AG04450 (cell line): ENCODE measurements around the gene RBFOX2. TPM values are rescaled to one million over a fixed set of nuclear protein-coding genes. Genes with fewer than 3 reads are reported as not detected.

Experiments
- CTCF ChIA-PET: fragments of 300-600, 350-600 bp; formaldehyde crosslinking; extraction: SDS; loops from one replicate; lab custom pipeline; 2022; ENCODE audit warnings: antibody characterized with exemption, inconsistent platforms; lab: Charles Lee
- POLR2A ChIA-PET: fragments of 350-600 bp; formaldehyde crosslinking; extraction: SDS; loops from one replicate; lab custom pipeline; 2021; ENCODE audit warnings: antibody characterized with exemption, inconsistent platforms; lab: Yijun Ruan, JAX
- DNase-seq: peaks from one replicate; pipeline ENCODE4 v3.0.0-alpha.2; 2011; ENCODE audit warnings: low read depth, low spot score
- H3K27ac ChIP-seq: one replicate; pipeline ENCODE4 v1.5.1; 2012; ENCODE audit warnings: low read depth, low read length, control low read depth
- H3K27me3 ChIP-seq: one replicate; pipeline ENCODE4 v1.6.0; 2012; ENCODE audit warnings: low read length; ENCODE audit not compliant: control insufficient read depth, insufficient read depth
- H3K4me3 ChIP-seq: 2 replicates; pipeline ENCODE4 v1.5.1; 2011; ENCODE audit warnings: mild to moderate bottlenecking, low read depth, low read length, control low read depth
- H3K9me3 ChIP-seq: 2 replicates; pipeline ENCODE4 v1.5.1; 2012; ENCODE audit warnings: low read length; ENCODE audit not compliant: control insufficient read depth, insufficient read depth
- CTCF ChIP-seq: IDR thresholded peaks from 2 replicates; pipeline ENCODE4 v1.5.1; 2011; ENCODE audit warnings: low read depth, low read length, control low read depth, inconsistent platforms
- polyA plus RNA-seq: library from polyadenylated mRNA; depleted of rRNA; stranded (reverse); fragments of >200 nt; gene quantifications from 2 replicates; pipeline ENCODE4 v1.2.3, GENCODE V29; 2011

Gene RBFOX2
- polyA plus RNA-seq, 1 experiment, result 288 TPM

GRCh38 chr22:35777335-35777975 lies 251.2 kb downstream of the RBFOX2 start:
- TF ChIP-seq CTCF, result no peak
- Histone ChIP-seq H3K27ac (no peak overlapping the region), H3K27me3 (no peaks in the 10 kb centered on the region), H3K9me3 (no peaks in the 10 kb centered on the region), H3K4me3 (no peak overlapping the region)
- ChIA-PET POLR2A (no interaction called here), CTCF (interaction anchor here (0.9 kb wide), 1 partner anchor 146 kb away, joined by 3 read pairs; no protein-coding TSS in a partner anchor)
- peak; percentile 58 for DNase-seq

- no peaks in the 10 kb centered on the region for H3K27me3 ChIP-seq
- POLR2A ChIA-PET, result interaction anchor here (0.6 kb wide), 1 partner anchor 47 kb away, joined by 3 read pairs; no protein-coding TSS in a partner anchor
- no peak for TF ChIP-seq CTCF
- DNase-seq, result no peak
- no peak overlapping the region for H3K4me3 ChIP-seq
- no peaks in the 10 kb centered on the region for H3K9me3 ChIP-seq
- CTCF ChIA-PET, result interaction anchor here (1.1 to 2.0 kb wide), 2 partner anchors 290 to 291 kb away, joined by 3 to 4 read pairs; no protein-coding TSS in a partner anchor
- H3K27ac ChIP-seq, result no peak overlapping the region
Measured at GRCh38 chr22:35775339-35775738, 253.3 kb downstream of the RBFOX2 start.

DNA sequence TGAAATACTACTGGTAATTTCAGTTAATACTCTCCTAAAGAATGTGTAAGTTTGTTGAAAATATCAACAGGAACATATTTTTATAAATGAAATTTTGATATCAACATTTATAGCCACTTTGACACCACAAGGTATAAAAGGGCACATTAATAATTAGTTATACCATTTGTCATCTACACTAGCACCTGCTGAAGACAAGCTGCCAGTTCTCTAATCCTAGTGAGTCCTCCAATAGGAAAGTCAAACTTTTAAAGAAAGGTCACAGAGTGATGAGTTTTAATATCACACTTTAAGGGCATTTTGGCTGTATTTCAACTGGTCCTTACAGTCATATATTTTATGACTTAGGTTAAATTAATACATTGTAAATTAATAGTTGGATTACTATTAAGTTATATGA lies 258.6 kb downstream of the RBFOX2 start:
- TF ChIP-seq CTCF, result no peak
- POLR2A ChIA-PET, result no interaction called here
- CTCF ChIA-PET, result interaction anchor here (0.8 to 0.9 kb wide), 2 partner anchors 15 to 296 kb away, joined by 3 to 4 read pairs; no protein-coding TSS in a partner anchor
- H3K27me3 ChIP-seq, result no peaks in the 10 kb centered on the region
- DNase-seq, result no peak
- no peak overlapping the region for H3K27ac ChIP-seq
- H3K4me3 ChIP-seq, result no peak overlapping the region
- H3K9me3 ChIP-seq, result no peaks in the 10 kb centered on the region

DNA sequence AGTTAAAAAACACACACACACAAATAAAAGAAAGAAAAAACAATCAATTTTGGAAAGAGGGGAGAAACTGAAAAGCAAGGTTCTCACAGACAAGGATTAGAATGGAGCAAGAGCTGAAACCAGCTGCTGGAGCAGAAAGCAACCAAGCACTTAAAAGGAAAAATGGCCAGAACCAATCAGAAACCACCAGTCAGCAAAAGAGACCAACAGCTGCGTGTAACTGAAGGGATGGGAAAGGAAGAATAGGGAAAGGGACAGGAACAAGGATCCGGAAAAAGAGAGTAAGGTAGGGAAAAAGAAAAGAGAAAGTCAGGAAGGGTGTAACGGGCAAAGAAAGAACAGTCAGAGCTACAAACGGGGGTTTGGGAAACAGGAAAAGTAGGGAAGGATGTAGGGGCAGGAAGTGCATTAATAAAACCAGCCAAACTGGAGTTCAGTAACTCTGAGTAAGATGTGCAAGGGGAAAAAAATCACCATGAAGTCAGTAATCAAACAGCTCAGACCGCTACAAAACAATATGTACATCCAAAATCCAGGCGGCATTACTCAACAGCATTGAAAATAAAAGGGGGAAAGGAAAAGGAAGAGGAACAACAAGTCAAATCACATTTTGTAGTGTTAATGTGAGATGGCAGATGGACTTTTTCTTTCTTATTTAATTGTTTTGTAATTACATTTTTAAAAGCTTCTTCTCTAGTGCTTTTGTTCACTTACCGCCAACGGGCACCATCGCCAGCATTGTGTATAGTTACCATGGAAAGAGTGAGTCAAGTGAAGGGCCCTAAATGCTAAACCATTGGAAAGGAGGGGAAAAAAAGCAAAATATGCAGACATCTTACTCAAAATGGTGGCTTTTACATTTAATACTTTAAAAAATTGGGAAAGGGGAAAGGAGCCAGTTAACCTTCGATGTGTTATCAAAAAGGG lies 261.7 kb downstream of the RBFOX2 start:
- ChIA-PET CTCF (interaction anchor here (1.4 kb wide), 1 partner anchor 299 kb away, joined by 4 read pairs; no protein-coding TSS in a partner anchor), POLR2A (no interaction called here)
- H3K27ac ChIP-seq, result no peak overlapping the region
- H3K27me3 ChIP-seq, result no peaks in the 10 kb centered on the region
- no peaks in the 10 kb centered on the region for H3K9me3 ChIP-seq
- H3K4me3 ChIP-seq, result no peak overlapping the region
- TF ChIP-seq CTCF, result no peak
- DNase-seq, result no peak
